IPS DF 19.7 (cell line): ENCODE data around the gene BATF.

Source experiments
- DNase-seq: peaks from one replicate; pipeline ENCODE4 v3.0.0-alpha.2; 2013; ENCODE audit warnings: low read depth, low spot score

The BATF gene

DNA sequence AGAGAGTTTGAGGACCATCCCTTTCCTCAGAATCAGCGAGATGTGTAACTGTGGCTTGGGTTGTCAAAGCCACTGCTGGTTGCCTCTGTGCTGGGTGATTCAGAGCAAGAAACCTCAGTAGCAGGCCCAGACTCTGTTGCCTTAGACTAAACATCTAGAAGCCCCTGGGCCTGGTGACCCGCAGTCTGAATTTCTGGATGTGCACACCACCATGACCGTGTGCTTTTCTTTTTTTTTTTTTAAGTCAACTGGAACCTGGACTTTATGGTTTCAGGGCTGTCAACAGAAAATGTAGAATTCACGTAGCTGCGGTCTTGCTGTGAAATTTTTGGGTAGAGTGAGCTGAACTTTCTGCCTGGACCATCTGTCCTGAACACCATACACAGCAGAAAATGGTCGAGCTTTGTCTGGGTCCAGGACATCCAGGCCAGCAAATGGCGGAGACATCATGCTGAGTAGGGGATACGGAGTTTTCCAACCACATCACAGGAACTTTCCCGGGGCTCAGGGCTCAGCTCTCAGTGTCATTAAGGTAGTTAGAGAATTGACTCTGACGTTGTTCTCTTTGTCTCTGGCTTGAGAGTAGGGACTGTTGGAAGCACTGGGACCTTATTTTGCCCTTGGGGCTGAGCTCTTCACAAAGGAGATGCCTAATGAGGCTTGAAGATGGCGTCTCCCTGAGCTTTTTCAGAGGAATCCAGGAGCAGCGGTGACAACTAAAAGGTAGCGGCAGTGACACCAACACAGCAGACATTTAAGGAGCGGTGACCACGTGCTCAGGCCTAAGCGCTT is 23.0 kb upstream of the BATF start:
- DNase-seq, result no peak

DNA sequence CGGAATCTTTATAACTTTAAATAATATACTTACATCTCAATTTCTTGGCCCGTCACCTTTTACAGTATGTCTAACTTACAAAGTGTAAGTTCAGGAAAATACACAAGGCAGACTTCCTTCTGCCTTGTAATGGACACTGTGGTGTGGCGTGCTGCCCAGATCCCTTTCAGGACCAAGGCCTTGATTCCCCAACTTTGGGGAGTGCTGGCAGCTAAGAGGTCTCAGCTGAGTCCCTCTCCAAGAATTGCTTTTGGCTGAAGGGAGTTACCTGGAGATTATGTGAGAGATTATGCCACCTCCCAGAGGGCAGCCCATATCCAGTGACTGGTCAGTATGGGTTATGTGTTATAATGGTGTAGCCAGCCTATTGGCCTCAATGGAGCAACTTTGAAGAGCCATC is 21.2 kb upstream of the BATF start:
- no peak for DNase-seq

GRCh38 chr14:75504411-75504810 is 17.9 kb upstream of the BATF start:
- no peak for DNase-seq

- DNase-seq, result no peak
Observed at GRCh38 chr14:75506930-75507329, 15.3 kb upstream of the BATF start.

DNA sequence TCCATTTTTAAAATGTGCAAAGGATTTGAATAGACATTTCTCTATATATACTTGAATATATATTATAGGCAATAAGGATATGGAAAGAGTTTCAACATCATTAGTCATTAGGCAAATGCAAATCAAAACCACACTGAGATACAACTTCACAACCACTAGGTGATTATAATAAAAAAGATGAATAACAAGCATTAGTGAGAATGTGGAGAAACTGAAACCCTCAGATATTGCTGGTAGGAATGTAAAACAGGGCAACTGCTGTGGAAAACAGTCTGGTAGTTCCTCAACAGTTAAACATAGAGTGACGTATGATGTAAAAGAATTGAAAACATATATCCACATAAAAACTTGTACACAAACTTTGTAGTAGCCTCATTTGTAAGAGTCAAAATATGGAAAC is 11.7 kb upstream of the BATF start:
- DNase-seq, result no peak

DNA sequence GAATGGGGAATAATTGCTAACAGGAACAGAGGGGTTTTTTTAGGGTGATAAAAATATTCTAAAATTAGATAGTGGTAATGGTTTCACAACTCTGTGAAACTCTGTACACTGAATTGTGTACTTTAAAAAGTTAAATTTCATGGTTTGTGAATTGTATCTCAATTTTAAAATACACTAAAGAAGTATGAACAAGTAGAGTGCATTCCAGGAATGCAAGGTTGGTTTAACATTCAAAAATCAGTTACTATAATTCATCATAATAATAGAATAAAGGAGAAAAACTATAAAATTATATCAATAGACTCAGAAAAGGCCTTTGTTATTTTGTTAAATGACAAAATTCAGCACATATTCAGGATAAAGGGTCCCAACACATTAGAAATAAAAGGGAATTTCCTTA is 11.1 kb upstream of the BATF start:
- DNase-seq, result no peak

- DNase-seq, result no peak
Observed at GRCh38 chr14:75513911-75514672, 8.2 kb upstream of the BATF start.

- no peak for DNase-seq
Observed at GRCh38 chr14:75514673-75515628, 7.3 kb upstream of the BATF start.

DNA sequence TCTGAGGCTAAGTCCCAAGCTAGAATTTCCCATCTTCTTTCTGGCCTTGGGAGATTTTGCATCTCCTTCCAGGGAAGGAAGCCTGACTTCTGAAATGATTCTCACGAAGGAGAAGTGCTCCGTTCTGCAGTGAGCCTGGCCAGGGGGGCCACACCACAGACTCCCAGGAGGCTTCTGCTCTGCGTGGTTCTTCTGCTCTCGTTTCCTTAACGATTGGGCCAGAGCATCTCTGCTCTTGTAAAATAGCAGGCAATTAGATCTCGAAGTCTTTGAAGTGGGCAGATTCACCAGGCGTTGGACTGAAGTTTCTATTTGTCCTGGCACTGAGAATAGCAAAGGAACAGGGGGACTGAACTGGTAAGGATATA is 6.7 kb upstream of the BATF start:
- no peak for DNase-seq

DNA sequence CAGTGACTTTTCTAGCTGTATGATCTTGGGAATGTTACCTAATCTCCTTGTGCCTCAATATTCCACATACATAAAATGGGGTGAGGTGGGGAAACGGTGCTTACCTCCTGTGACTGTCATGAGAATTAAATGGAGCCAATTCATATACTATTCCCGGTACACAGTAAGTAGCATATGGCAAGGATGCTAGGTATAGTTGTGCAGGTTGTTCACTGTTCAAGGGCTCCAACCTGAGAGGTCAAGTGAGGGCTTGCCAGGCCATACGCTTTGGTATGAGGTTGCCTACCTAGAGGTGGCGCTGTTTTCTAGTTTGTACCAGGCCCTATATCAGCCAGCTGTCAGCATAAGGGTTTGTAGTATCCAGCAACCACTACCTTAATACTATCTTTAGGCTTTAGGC is 3.6 kb upstream of the BATF start:
- DNase-seq, result peak; percentile 35

DNA sequence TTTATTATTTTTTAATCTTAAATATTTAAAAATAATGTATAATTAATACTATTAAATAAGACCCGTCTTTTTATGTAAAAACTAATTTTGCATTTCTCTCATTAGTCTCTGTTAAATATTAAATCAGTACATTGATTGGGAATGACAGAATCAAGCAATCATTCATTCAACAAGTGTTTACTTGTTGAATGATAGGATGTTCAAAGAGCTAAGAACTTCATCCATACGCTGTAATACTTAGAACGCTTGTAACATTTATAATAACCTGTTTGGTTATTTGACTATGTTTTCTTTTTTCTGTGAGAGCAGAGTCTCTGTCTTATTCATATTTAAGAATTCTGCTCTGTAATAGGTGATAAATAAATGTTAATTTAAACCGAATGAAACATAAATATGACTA is 2.9 kb upstream of the BATF start:
- no peak for DNase-seq

DNA sequence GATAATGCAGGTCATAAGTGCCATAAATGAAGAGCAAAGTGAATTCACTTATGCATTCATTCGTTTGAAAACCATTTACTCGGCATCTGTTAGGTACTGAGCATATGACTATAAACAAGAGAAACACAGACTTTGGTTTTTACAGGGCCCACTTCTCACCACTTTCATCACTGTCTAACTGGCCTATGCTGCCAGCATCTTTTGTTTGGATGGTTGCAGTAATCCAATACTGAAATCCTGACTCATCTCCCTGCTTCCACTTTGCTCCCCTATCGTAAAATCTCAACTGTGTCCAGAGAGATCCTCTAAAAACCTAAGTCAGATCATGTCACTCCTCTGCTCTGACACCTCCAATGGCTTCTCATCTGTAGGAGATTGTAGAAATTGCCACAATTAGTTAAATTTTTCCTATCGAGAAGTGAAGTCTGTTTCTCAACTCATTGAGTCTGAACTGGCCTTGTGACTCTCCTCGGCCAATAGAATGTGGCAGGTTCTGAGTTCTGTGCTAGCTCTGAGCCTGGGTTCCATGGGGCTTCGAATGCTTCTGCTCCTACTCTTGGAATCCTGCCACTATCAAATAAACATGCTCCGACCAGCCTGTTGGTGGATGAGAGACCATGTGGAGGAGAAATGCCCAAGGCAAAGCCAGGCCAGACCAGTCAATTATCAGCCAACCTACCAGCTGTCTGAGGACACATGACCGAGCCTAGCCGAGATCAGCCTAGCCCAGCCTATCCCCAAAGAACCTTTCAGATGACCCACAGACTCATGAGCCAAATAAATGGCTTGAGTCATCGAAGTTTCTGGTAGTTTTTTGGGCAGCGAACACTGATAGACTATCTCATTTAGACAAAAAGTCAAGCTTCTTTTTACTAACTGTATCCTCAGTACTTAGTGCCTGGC is 2.2 kb upstream of the BATF start:
- no peak for DNase-seq

DNA sequence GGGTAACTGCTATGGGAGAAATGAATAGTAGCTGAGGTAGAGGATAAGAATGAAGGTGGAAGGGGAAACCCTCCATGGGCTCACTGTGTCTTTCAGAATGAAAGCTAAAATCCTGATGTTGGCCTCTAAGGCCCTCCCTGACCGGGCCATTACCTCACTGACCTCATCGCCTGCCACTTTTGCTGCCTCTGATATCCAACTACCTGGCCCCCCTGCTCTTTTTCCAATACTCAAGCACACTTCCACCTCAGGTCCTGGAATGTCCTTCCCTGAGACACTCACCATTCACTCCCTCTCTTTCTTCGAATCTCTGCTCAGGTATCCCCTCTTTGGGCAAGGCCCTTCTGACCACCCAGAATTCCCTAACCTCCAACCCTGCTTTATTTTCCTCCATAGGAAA is 1.4 kb upstream of the BATF start:
- DNase-seq, result no peak

DNA sequence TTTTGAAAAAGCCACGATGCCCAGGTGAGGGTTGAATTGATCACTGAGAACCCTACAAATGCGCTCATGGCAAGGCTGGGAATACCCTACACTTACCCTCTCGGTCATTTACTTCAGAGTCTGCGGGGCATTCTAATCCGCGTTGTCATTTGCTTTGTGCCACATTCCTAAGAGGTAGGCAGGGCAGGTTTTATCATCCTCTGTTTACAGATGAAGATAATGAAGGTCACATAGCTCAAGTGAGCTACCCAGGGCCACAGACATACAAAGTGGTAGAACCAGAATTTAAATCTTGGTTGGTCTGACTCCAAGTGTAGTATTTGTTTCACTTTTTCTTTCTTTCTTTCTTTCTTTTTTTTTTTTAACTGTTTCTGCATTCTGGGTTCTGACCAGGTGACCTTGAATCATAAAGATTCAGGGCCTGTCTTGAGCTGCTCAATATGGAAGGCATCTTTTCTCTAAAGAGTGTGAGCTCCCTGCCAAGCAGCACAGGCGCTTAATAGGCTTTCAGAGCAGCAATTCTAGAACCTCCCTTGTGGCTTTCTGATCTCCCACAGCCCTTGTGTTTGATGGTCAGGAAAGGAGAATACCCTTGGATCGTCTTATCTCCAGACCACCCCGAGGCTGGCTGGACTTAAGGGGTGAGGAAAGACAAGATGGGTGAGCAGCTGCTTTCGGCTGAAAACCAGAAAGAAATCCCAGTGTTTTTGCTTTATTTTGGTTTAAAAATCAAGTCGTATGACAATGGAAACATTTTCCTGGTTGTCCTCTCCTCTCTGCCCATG is 662 bp upstream of the BATF start:
- no peak for DNase-seq

DNA sequence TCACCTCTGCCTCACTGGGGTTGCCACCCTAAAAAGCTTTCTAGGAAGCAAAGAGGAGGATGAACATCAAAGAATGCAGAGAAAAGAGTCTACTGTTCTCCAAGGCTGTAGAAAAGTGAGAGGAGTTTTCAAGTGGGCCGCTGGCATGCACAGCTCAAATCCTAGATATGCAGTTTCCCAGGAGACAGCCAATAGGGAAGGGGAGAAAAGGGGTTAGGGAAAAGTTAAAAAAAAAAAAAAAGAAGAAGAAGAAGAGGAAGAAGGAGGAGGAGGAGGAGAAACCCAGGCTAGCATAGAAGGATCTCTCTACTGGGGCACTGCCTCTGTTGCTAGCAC is 682 bp downstream of the BATF start:
- DNase-seq, result no peak

DNA sequence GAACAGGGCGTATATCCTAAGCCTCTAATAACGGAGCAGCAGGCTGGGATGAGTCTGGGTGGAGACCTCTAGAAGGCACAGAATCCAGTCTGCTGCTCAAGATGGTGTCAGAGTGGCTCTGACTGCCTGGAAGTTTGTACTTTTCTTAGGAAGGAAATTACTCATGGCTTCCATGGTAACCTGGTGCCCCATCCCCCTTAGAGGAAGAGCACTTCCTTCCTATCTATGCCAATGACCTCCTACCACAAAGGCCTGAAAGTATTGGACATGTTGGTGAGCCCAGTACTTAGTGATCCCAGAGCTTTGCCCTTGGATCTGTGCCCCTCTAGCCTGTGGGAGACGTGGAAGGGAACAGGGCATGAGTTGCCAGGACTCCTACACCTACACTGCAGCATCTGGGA is 1.5 kb downstream of the BATF start:
- no peak for DNase-seq

DNA sequence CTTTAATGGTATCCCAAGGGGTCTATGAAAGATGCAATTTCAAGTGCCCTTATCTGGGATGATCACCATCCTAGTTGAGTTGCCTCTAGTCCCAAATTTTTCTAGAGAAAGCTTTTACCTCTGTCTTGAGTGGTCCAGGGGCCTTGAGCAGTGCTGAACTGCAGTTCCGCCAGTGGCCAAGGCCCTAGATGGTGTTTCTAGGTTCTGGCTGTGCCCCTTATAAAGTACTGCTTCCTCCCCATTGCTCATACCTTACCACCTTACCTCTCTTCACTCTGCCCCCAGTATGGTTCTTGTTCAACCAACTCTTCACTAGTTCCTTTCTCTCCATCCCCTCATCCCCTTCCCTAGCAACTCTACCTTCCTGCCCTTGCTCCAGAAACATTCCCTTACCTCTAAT is 3.7 kb downstream of the BATF start:
- no peak for DNase-seq

DNA sequence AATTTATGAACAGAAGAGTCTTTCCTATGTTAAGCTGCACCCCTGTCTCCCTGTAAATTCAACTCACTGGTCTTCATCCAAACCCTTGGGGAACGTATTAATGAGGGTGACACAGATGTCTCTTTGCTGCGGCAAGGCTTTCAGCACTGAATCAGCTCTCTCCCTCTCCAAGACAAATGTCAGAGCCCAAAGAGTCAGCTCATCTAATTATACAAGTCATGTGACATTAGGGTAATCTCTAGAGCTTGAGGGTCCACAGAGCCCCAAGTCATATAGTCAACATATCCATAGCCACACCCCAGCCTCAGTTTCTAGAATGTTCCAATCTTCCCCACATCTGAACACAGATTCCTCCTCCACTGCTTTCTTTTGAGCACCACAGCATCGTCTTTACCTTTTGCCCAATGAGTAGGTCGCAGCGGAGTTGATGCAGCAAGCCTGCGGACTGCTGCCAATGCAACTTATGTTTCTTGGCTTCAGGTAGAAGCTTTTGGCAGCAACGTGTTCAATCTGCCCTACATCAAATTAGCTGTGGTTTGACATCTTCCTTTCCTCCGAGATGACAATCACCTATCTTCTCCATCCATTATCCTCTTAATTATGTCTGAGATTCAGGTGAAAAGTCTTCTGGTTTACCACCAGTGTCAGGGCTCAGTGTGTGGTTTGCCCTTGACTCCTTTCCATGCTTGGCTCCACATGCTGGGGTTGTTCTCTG is 5.3 kb downstream of the BATF start:
- no peak for DNase-seq

DNA sequence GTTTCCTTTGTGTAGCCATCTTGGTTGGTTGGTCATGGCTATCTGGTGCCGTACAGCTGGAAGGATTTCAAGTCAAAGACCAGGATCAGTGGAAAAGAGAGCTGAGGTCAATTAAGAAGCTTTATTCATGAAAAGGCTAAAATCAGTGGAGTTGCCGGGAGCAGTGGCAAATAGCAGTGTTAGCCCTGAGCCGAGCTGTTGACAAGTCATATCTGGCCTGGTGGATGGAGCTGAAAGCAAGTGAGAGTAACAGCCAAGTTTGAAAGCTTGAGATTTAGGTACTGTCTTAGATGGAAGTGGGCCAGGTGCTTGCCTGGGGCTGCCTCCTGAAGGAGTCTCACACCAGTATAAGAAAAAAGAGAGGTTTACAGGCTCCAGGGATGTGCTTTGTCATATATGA is 9.0 kb downstream of the BATF start:
- no peak for DNase-seq
